AG04450 (cell line): ENCODE results near the gene ANO6. TPM values are rescaled to one million over a fixed set of nuclear protein-coding genes. Genes with fewer than 3 reads are reported as not detected.
A peak's percentile ranks its signal among the peaks of the same experiment; 100 is the strongest.

ENCODE experiments used
- CTCF ChIA-PET: fragments of 300-600, 350-600 bp; formaldehyde crosslinking; extraction: SDS; loops from one replicate; lab custom pipeline; 2022; ENCODE audit warnings: antibody characterized with exemption, inconsistent platforms; lab: Charles Lee
- POLR2A ChIA-PET: fragments of 350-600 bp; formaldehyde crosslinking; extraction: SDS; loops from one replicate; lab custom pipeline; 2021; ENCODE audit warnings: antibody characterized with exemption, inconsistent platforms; lab: Yijun Ruan, JAX
- DNase-seq: peaks from one replicate; pipeline ENCODE4 v3.0.0-alpha.2; 2011; ENCODE audit warnings: low read depth, low spot score
- H3K27ac ChIP-seq: one replicate; pipeline ENCODE4 v1.5.1; 2012; ENCODE audit warnings: low read depth, low read length, control low read depth
- H3K27me3 ChIP-seq: one replicate; pipeline ENCODE4 v1.6.0; 2012; ENCODE audit warnings: low read length; ENCODE audit not compliant: control insufficient read depth, insufficient read depth
- H3K4me3 ChIP-seq: 2 replicates; pipeline ENCODE4 v1.5.1; 2011; ENCODE audit warnings: mild to moderate bottlenecking, low read depth, low read length, control low read depth
- H3K9me3 ChIP-seq: 2 replicates; pipeline ENCODE4 v1.5.1; 2012; ENCODE audit warnings: low read length; ENCODE audit not compliant: control insufficient read depth, insufficient read depth
- polyA plus RNA-seq: library from polyadenylated mRNA; depleted of rRNA; stranded (reverse); fragments of >200 nt; gene quantifications from 2 replicates; pipeline ENCODE4 v1.2.3, GENCODE V29; 2011
- TF ChIP-seq, protein P1 (sequence below): IDR thresholded peaks from 2 replicates; pipeline ENCODE4 v1.5.1; 2011; ENCODE audit warnings: low read depth, low read length, control low read depth, inconsistent platforms

Gene ANO6
- polyA plus RNA-seq, 1 experiment, result 51.9 TPM

DNA sequence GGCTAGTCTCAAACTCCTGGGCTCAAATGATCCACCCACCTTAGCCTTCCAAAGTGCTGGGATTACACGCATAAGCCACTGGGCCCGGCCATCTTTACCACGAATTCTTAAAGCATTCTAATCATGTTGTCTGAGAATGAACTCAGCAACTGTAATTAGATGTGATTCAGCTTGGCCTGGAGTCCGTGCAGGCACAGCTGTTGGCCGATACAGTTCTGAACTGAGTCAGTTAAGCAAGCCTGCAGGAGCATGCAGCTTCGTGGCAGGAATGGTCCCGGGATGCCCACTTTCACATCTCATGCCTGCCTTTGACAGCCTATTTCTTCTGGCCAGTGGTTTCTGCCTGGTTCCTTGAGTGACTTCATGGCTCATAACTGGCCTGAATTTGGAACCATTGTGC, 194.1 kb downstream of the ANO6 start:
- peak; percentile 66 for DNase-seq
- TF ChIP-seq, protein P1, sequence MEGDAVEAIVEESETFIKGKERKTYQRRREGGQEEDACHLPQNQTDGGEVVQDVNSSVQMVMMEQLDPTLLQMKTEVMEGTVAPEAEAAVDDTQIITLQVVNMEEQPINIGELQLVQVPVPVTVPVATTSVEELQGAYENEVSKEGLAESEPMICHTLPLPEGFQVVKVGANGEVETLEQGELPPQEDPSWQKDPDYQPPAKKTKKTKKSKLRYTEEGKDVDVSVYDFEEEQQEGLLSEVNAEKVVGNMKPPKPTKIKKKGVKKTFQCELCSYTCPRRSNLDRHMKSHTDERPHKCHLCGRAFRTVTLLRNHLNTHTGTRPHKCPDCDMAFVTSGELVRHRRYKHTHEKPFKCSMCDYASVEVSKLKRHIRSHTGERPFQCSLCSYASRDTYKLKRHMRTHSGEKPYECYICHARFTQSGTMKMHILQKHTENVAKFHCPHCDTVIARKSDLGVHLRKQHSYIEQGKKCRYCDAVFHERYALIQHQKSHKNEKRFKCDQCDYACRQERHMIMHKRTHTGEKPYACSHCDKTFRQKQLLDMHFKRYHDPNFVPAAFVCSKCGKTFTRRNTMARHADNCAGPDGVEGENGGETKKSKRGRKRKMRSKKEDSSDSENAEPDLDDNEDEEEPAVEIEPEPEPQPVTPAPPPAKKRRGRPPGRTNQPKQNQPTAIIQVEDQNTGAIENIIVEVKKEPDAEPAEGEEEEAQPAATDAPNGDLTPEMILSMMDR, result no peak
- H3K27ac ChIP-seq, result peak overlapping the region; percentile 63
- H3K9me3 ChIP-seq, result no peaks in the 10 kb centered on the region
- no peaks in the 10 kb centered on the region for H3K27me3 ChIP-seq
- H3K4me3 ChIP-seq, result no peak overlapping the region
- POLR2A ChIA-PET, result interaction anchor here (0.7 kb wide), 1 partner anchor 216 kb away, joined by 3 read pairs; no protein-coding TSS in a partner anchor
- CTCF ChIA-PET, result interaction anchor here (0.7 to 1.6 kb wide), 3 partner anchors 123 to 318 kb away, joined by 3 to 4 read pairs (median 4); no protein-coding TSS in a partner anchor

DNA sequence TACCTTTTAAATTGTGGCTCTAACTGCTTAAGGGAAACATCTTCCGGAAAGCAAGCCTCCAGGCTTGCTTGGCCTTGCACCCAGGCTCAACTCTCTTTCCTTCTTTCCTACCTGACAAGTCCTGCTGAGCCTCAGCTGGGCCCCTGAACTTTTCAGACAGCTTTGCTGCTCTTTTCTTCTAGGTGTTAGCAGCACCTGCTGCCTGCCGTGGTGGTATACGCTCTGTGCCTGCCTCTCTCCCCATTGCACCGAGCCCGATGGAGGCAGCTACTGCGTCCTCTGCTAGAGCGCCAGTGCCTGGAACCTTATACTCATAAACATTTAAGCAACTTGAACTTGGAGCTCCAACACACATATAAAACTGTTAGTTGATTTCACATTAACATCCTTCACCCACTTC, 195.7 kb downstream of the ANO6 start:
- TF ChIP-seq, protein P1, result no peak
- Histone ChIP-seq H3K9me3 (no peaks in the 10 kb centered on the region), H3K27me3 (no peaks in the 10 kb centered on the region), H3K4me3 (no peak overlapping the region), H3K27ac (no peak overlapping the region)
- POLR2A ChIA-PET, result no interaction called here
- DNase-seq, result no peak
- CTCF ChIA-PET, result interaction anchor here (0.8 to 2.2 kb wide), 4 partner anchors 11 to 241 kb away, joined by 3 to 7 read pairs (median 6); no protein-coding TSS in a partner anchor

DNA sequence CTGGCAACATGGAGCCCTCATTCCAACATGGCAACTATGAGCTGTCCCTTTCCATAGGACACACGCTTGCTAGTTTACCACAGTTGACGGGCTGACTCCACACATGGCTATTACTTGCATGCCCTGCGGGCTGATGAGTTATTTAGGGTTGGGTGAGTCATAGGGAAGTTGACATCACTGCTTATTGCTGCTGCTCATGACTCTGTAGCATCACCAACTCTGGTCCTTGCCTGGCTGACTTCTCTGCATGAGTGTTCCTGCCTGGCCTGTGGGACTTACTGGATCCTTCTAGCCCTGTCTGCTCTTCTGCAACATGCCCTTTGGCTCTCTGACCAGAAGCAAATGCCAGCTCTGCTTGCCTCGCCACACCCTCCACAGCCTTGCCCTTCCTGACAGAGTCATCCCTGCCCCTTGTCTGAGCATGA, 199.5 kb downstream of the ANO6 start:
- POLR2A ChIA-PET, result interaction anchor here (0.9 kb wide), 1 partner anchor 78 kb away, joined by 3 read pairs; no protein-coding TSS in a partner anchor
- peak overlapping the region; percentile 79 for H3K27ac ChIP-seq
- H3K9me3 ChIP-seq, result no peaks in the 10 kb centered on the region
- TF ChIP-seq, protein P1, result no peak
- CTCF ChIA-PET, result no interaction called here
- H3K4me3 ChIP-seq, result no peak overlapping the region
- no peaks in the 10 kb centered on the region for H3K27me3 ChIP-seq
- peak; percentile 95 for DNase-seq

DNA sequence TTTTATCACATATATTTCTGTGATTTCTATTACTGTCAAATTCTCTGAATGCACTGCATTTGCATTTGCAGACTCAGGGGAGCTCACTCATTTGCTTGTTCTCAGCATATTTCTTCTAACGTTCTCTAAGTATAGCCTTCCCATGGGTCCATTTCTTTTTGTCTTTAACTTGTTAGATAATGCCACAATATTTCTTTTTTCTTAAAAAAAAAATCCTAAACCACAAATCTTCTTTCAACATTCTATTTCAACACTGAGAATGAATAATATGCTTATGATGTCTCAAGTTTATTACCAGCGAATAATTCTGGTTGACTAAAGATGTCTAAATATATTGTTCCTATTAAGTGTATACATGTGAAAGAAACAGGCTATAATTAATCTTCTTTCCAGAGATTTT, 200.2 kb downstream of the ANO6 start:
- ChIA-PET CTCF (no interaction called here), POLR2A (interaction anchor here (0.9 kb wide), 1 partner anchor 79 kb away, joined by 3 read pairs; no protein-coding TSS in a partner anchor)
- H3K27ac ChIP-seq, result no peak overlapping the region
- no peak for DNase-seq
- TF ChIP-seq, protein P1, result no peak
- H3K4me3 ChIP-seq, result no peak overlapping the region
- no peaks in the 10 kb centered on the region for H3K27me3 ChIP-seq
- no peaks in the 10 kb centered on the region for H3K9me3 ChIP-seq

DNA sequence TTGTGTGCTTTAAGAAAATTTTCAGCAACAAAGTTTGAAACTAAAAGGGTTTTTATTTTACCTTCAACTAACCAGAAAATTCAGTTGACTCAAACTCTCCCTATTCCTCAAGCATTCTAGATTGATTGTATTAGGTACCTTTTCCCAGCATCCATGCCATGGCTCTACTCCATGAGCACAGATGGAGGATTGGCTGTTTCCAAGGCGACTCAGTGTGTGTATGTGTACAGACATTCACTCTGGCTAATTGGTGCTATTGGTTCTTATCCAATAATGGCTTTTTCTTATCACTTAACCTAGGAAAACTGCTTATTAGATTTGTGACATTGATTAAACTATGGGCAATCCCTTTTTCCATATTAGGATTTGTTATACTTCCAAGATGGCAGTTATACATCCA, 202.6 kb downstream of the ANO6 start:
- POLR2A ChIA-PET, result no interaction called here

More for the DNA sequence above, 202.6 kb downstream of the ANO6 start:
- DNase-seq, result no peak
- TF ChIP-seq, protein P1, result no peak
- H3K27me3 ChIP-seq, result no peaks in the 10 kb centered on the region
- CTCF ChIA-PET, result interaction anchor here (1.0 to 1.7 kb wide), 2 partner anchors 29 to 30 kb away, joined by 3 read pairs; no protein-coding TSS in a partner anchor
- no peaks in the 10 kb centered on the region for H3K9me3 ChIP-seq
- H3K4me3 ChIP-seq, result no peak overlapping the region
- H3K27ac ChIP-seq, result no peak overlapping the region
